ENCODE results near the gene CLDN34. TPM values are rescaled to one million over a fixed set of nuclear protein-coding genes. Genes with fewer than 3 reads are reported as not detected.

CLDN34 gene
- total and polyA plus RNA-seq, 2 experiments from 2014 or later, result not detected

GRCh38 chrX:9952300-9952699 is 14.9 kb upstream of the CLDN34 start:
- Histone ChIP-seq H3F3A (replicated peaks; ENCODE audit: low read depth) (no peaks in the 10 kb centered on the region), H4K20me1 (replicated peaks; ENCODE audit: insufficient read depth) (no peaks in the 10 kb centered on the region), H3K4me2 (no peak overlapping the region), H3K9me2 (ENCODE audit: insufficient read depth) (no peaks in the 10 kb centered on the region), H3K36me3 (ENCODE audit: insufficient read depth) (no peaks in the 10 kb centered on the region; the same call in 1 of the 2 replicates), H3K27me3 (ENCODE audit: insufficient read depth) (no peaks in the 10 kb centered on the region), H3K4me1 (ENCODE audit: insufficient read depth) (no peaks in the 10 kb centered on the region), H3K4me3 (no peak overlapping the region), H2AFZ (no peak overlapping the region), H3K27ac (ENCODE audit: low read depth) (no peak overlapping the region), H3K79me2 (replicated peaks; ENCODE audit: insufficient read depth) (no peaks in the 10 kb centered on the region)
- TF ChIP-seq ETS1 (IDR thresholded peaks at IDR 0.05) (no peak), ZNF331 (CRISPR knock-in tag; IDR thresholded peaks at IDR 0.05; ENCODE audit: low read depth) (no peak), CREB1 (CRISPR knock-in tag; IDR thresholded peaks at IDR 0.05; ENCODE audit: low read depth) (no peak), NANOG (IDR thresholded peaks at IDR 0.05; ENCODE audit: borderline replicate concordance) (no peak), REST (IDR thresholded peaks at IDR 0.05; ENCODE audit: unreplicated experiment) (no peak), STAT1 (IDR thresholded peaks at IDR 0.05; ENCODE audit: unreplicated experiment) (no peak)
- Mint-ChIP-seq H3K27me3 (ENCODE audit: insufficient read depth, low read depth, poor library complexity) (peaks cover 3% of the 10 kb centered on the region), H3K9me3 (peaks cover 15% of the 10 kb centered on the region), H3K4me3 (no peak overlapping the region), H3K36me3 (ENCODE audit: low read depth) (peaks cover 29% of the 10 kb centered on the region), H3K27ac (no peak overlapping the region), H3K4me1 (peaks cover 3% of the 10 kb centered on the region; the same call in 1 of the 3 replicates)
- DNase-seq (ENCODE audit: low spot score) (no peak), ATAC-seq (no peak)

- peaks cover 3% of the 10 kb centered on the region; the same call in 1 of the 3 replicates for H3K4me1 Mint-ChIP-seq
- peaks cover 3% of the 10 kb centered on the region for H3K27me3 Mint-ChIP-seq (ENCODE audit: insufficient read depth, low read depth, poor library complexity)
- Histone ChIP-seq H3K4me1 (ENCODE audit: insufficient read depth) (no peaks in the 10 kb centered on the region), H3K9me2 (ENCODE audit: insufficient read depth) (no peaks in the 10 kb centered on the region), H2AFZ (no peak overlapping the region), H3K79me2 (replicated peaks; ENCODE audit: insufficient read depth) (no peaks in the 10 kb centered on the region), H3K4me2 (no peak overlapping the region), H3K36me3 (ENCODE audit: insufficient read depth) (no peaks in the 10 kb centered on the region; the same call in 1 of the 2 replicates), H4K20me1 (replicated peaks; ENCODE audit: insufficient read depth) (no peaks in the 10 kb centered on the region), H3F3A (replicated peaks; ENCODE audit: low read depth) (no peaks in the 10 kb centered on the region), H3K27me3 (ENCODE audit: insufficient read depth) (no peaks in the 10 kb centered on the region), H3K4me3 (no peak overlapping the region), H3K27ac (ENCODE audit: low read depth) (no peak overlapping the region)
- peaks cover 24% of the 10 kb centered on the region; the same call in 2 of the 3 replicates for H3K36me3 Mint-ChIP-seq (ENCODE audit: low read depth)
- ATAC-seq (no peak), DNase-seq (ENCODE audit: low spot score) (no peak)
- no peak overlapping the region for H3K4me3 Mint-ChIP-seq
- no peak overlapping the region for H3K27ac Mint-ChIP-seq
- TF ChIP-seq CTCF (conservative IDR thresholded peaks at IDR 0.05; ENCODE audit: low read depth in 2 of 2), result no peak
- H3K9me3 Mint-ChIP-seq, result peaks cover 15% of the 10 kb centered on the region
These were observed 13.8 kb upstream of the CLDN34 start for GRCh38 chrX:9953396-9953795.
